Common myeloid progenitor, CD34-positive (primary cell): ENCODE results near the gene KLHL15.

Source experiments
- CTCF ChIA-PET: fragments of 350-600 bp; sonication (Branson Sonifier 250); formaldehyde crosslinking; loops from one replicate; lab custom pipeline; 2021; ENCODE audit warnings: antibody characterized with exemption; lab: Charles Lee
- POLR2A ChIA-PET: fragments of 350-600 bp; sonication (Branson Sonifier 250); formaldehyde crosslinking; loops from one replicate; lab custom pipeline; 2021; ENCODE audit warnings: antibody characterized with exemption; lab: Charles Lee
- DNase-seq, 3 donors: peaks; one replicate each; pipeline versions ENCODE4 v3.0.0 to v3.0.0-alpha.2; 2013
- H3K27ac ChIP-seq, 2 experiments: 1 replicate in 1 of 2; 2 replicates in 1 of 2; pipeline ENCODE4 v1.7.0; 2013; ENCODE audit warnings: inconsistent platforms in 2 of 2, low read length in 2 of 2, mild to moderate bottlenecking in 2 of 2, low read depth in 1 of 2, moderate library complexity in 1 of 2; ENCODE audit not compliant: severe bottlenecking in 2 of 2, insufficient read depth in 1 of 2, poor library complexity in 1 of 2
- H3K27me3 ChIP-seq, 5 experiments: replicated peaks in 2 of 5; 1 replicate in 3 of 5; 2 replicates in 2 of 5; pipeline versions ENCODE4 v1.6.1 to v1.7.0; 2013; ENCODE audit warnings: low read length in 4 of 5, mild to moderate bottlenecking in 2 of 5, moderate library complexity in 2 of 5, inconsistent platforms in 1 of 5; ENCODE audit not compliant: insufficient read depth in 5 of 5, control insufficient read depth in 4 of 5
- H3K36me3 ChIP-seq, 4 experiments: 1 replicate in 2 of 4; 2 replicates in 2 of 4; pipeline versions ENCODE4 v1.6.1 to v1.7.0; 2013; ENCODE audit warnings: low read length in 3 of 4, control low read depth in 1 of 4, mild to moderate bottlenecking in 1 of 4; ENCODE audit not compliant: control insufficient read depth in 4 of 4, insufficient read depth in 4 of 4
- H3K4me1 ChIP-seq, 4 experiments: 1 replicate in 3 of 4; 2 replicates in 1 of 4; pipeline versions ENCODE4 v1.6.1 to v1.7.1; 2013; ENCODE audit warnings: low read length in 3 of 4, mild to moderate bottlenecking in 3 of 4, control low read depth in 1 of 4, inconsistent platforms in 1 of 4, moderate library complexity in 1 of 4; ENCODE audit not compliant: control insufficient read depth in 4 of 4, insufficient read depth in 4 of 4; ENCODE audit errors: control extremely low read depth in 1 of 4
- H3K4me3 ChIP-seq, 7 experiments: 1 replicate in 4 of 7; 2 replicates in 3 of 7; pipeline versions ENCODE4 v1.5.1 to v1.7.0; 2013; ENCODE audit warnings: mild to moderate bottlenecking in 7 of 7, low read length in 6 of 7, moderate library complexity in 6 of 7, inconsistent platforms in 2 of 7, low read depth in 2 of 7, control low read depth in 1 of 7; ENCODE audit not compliant: insufficient read depth in 4 of 7, control insufficient read depth in 1 of 7; ENCODE audit errors: extremely low read depth in 1 of 7
- H3K9me3 ChIP-seq, 5 experiments: 1 replicate in 4 of 5; 2 replicates in 1 of 5; pipeline versions ENCODE4 v1.6.1 to v1.7.1; 2013; ENCODE audit warnings: low read length in 4 of 5, mild to moderate bottlenecking in 2 of 5, inconsistent platforms in 1 of 5, low read depth in 1 of 5, moderate library complexity in 1 of 5; ENCODE audit not compliant: control insufficient read depth in 4 of 5, insufficient read depth in 2 of 5; ENCODE audit errors: control extremely low read depth in 1 of 5
- WGBS: methylation state at CpG from one replicate; pipeline ENCODE4 v1.1.5; 2013; ENCODE audit not compliant: insufficient coverage; 5-methylcytosine and 5-hydroxymethylcytosine counted together

KLHL15 gene

GRCh38 chrX:23954396-23954795 lies 72.6 kb downstream of the KLHL15 start:
- no peak for DNase-seq
- Histone ChIP-seq H3K27me3 (peaks cover 0 to 3% (median 0%) of the 10 kb centered on the region in 5 experiments), H3K4me1 (peaks cover 3 to 22% (median 8%) of the 10 kb centered on the region in 4 experiments), H3K36me3 (no peaks in the 10 kb centered on the region), H3K27ac (no peak overlapping the region), H3K9me3 (no peaks in the 10 kb centered on the region), H3K4me3 (no peak overlapping the region)
- WGBS: 82% methylated on average over 2 of the region's 4 CpGs
- CTCF ChIA-PET: no interaction called here
- POLR2A ChIA-PET: no interaction called here

- peak overlapping the region in 1 of 2 experiments; percentile 77 for H3K27ac ChIP-seq
These were observed 73.1 kb downstream of the KLHL15 start for GRCh38 chrX:23953908-23954269.

DNA sequence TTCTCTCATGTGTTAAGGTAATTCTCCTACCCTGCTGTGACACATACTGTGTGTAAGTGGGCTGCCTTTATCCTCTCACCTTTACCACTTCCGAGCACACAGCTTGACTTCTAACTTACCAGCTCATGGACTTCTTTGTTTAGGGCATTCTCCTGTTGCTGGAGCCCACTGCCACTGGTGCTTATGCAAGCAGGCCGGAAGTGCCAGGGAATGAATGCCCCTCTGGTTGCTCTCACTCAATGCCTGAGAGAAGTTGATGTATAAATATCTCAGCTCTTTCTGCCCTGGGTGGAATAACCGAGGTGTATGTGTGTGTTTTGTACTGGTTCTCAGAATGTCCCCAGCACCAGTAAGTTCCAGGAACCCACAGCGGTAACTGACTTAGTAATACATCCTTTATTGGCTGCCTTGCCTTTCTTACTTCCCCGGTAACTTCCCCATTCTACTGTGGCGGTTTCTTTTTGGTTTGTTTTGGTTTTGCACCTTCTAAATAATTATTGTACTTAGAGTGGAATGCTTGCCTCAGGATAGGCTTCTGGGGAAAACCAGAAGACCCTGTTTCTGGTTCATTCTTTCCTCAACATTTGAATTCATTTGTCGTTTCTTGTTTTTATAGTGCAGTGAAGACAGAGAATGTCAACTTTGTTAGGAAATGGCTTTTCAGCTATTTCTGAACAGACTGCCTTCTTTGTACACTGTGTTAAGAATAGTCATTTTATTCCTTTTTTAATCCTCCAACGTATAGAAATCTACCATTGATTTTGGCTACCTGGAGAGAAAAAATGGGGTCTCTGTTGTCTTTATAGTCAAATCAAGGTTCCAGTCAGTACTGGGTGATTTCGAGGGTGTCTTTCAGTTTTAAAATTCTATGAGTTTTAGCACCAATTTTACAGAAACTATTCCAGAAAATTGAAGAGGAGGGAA lies 73.7 kb downstream of the KLHL15 start:
- Histone ChIP-seq H3K9me3 (no peaks in the 10 kb centered on the region), H3K4me1 (peaks cover 3 to 22% (median 8%) of the 10 kb centered on the region in 4 experiments), H3K27ac (peak overlapping the region in 1 of 2 experiments; percentile 77), H3K27me3 (no peaks in the 10 kb centered on the region), H3K4me3 (peak overlapping the region; percentile 18 to 71 (median 51)), H3K36me3 (no peaks in the 10 kb centered on the region)
- DNase-seq: peak; percentile 36 to 84 (median 77)
- WGBS: 24% methylated on average over 2 of the region's 9 CpGs
- ChIA-PET POLR2A (no interaction called here), CTCF (no interaction called here)

More at GRCh38 chrX:23953908-23954269, 73.1 kb downstream of the KLHL15 start:
- ChIA-PET CTCF (no interaction called here), POLR2A (no interaction called here)
- no peak overlapping the region for H3K4me3 ChIP-seq
- DNase-seq: peak in 1 of 3 donors; percentile 13
- 97% methylated on average over 6 of the region's 11 CpGs for WGBS
- H3K27me3 ChIP-seq: no peaks in the 10 kb centered on the region
- peaks cover 3 to 22% (median 8%) of the 10 kb centered on the region in 4 experiments for H3K4me1 ChIP-seq
- no peaks in the 10 kb centered on the region for H3K36me3 ChIP-seq
- H3K9me3 ChIP-seq: no peaks in the 10 kb centered on the region

- H3K4me3 ChIP-seq: peak overlapping the region in 2 of 7 experiments; percentile 56 to 71
- DNase-seq: peak in 1 of 3 donors; percentile 15
- H3K27ac ChIP-seq: peak overlapping the region in 1 of 2 experiments; percentile 77
These were observed 74.6 kb downstream of the KLHL15 start for GRCh38 chrX:23952391-23952790.

GRCh38 chrX:23945206-23945605 lies 81.8 kb downstream of the KLHL15 start:
- peaks cover 0 to 13% (median 0%) of the 10 kb centered on the region in 5 experiments for H3K27me3 ChIP-seq
- WGBS: no CpG with 5 or more reads among the region's 1 CpG
- H3K36me3 ChIP-seq: peaks cover 0 to 3% (median 0%) of the 10 kb centered on the region in 4 experiments
- no peaks in the 10 kb centered on the region for H3K9me3 ChIP-seq
- CTCF ChIA-PET: no interaction called here
- POLR2A ChIA-PET: no interaction called here
- H3K4me3 ChIP-seq: no peak overlapping the region
- H3K27ac ChIP-seq: no peak overlapping the region
- no peaks in the 10 kb centered on the region for H3K4me1 ChIP-seq
- no peak for DNase-seq

More at GRCh38 chrX:23952391-23952790, 74.6 kb downstream of the KLHL15 start:
- no peaks in the 10 kb centered on the region for H3K27me3 ChIP-seq
- CTCF ChIA-PET: no interaction called here
- H3K9me3 ChIP-seq: no peaks in the 10 kb centered on the region
- POLR2A ChIA-PET: no interaction called here
- WGBS: no CpG with 5 or more reads among the region's 3 CpGs
- no peaks in the 10 kb centered on the region for H3K36me3 ChIP-seq
- H3K4me1 ChIP-seq: peaks cover 3 to 22% (median 8%) of the 10 kb centered on the region in 4 experiments

GRCh38 chrX:23944234-23944633 lies 82.8 kb downstream of the KLHL15 start:
- ChIA-PET POLR2A (no interaction called here), CTCF (no interaction called here)
- DNase-seq: no peak

GRCh38 chrX:23939203-23939602 lies 87.8 kb downstream of the KLHL15 start:
- CTCF ChIA-PET: no interaction called here
- Histone ChIP-seq H3K27me3 (peaks cover 0 to 12% (median 0%) of the 10 kb centered on the region in 5 experiments), H3K36me3 (no peaks in the 10 kb centered on the region), H3K9me3 (no peaks in the 10 kb centered on the region), H3K27ac (no peak overlapping the region), H3K4me3 (no peak overlapping the region), H3K4me1 (no peaks in the 10 kb centered on the region)
- POLR2A ChIA-PET: no interaction called here
- no CpG with 5 or more reads among the region's 1 CpG for WGBS
- DNase-seq: no peak

More at GRCh38 chrX:23944234-23944633, 82.8 kb downstream of the KLHL15 start:
- Histone ChIP-seq H3K27me3 (peaks cover 0 to 13% (median 0%) of the 10 kb centered on the region in 5 experiments), H3K36me3 (peaks cover 0 to 3% (median 0%) of the 10 kb centered on the region in 4 experiments), H3K4me3 (no peak overlapping the region), H3K9me3 (no peaks in the 10 kb centered on the region), H3K4me1 (no peaks in the 10 kb centered on the region), H3K27ac (no peak overlapping the region)
- no CpG with 5 or more reads among the region's 1 CpG for WGBS
